ENCODE results near the gene SDC3.
"Not testable (repeated sequence)": the region's sequence is repeated elsewhere in the genome, so short reads cannot be mapped to it uniquely, and the experiment has no call there.

Gene SDC3

GRCh38 chr1:30908696-30909364, at the start of gene SDC3:
SDC3 (minus strand) TSS chr1:30908758; CDS start chr1:30908586, 172 bp downstream.
- no peak for DNase-seq

GRCh38 chr1:30957560-30958222, 49.1 kb upstream of the SDC3 start:
- DNase-seq: no peak

GRCh38 chr1:30955448-30956015, 47.0 kb upstream of the SDC3 start:
- no peak for DNase-seq

- DNase-seq: no peak
Observed at GRCh38 chr1:30953685-30954084, 45.1 kb upstream of the SDC3 start.

GRCh38 chr1:30952098-30952497, 43.5 kb upstream of the SDC3 start:
- DNase-seq: no peak

GRCh38 chr1:30950700-30951099, 42.1 kb upstream of the SDC3 start:
- no peak for DNase-seq

GRCh38 chr1:30950053-30950452, 41.5 kb upstream of the SDC3 start:
- DNase-seq: no peak

- DNase-seq: not testable (repeated sequence)
Observed at GRCh38 chr1:30949487-30949838, 40.9 kb upstream of the SDC3 start.

- not testable (repeated sequence) for DNase-seq
Observed at GRCh38 chr1:30948813-30949486, 40.4 kb upstream of the SDC3 start.

- DNase-seq: no peak
Observed at GRCh38 chr1:30948278-30948677, 39.7 kb upstream of the SDC3 start.

- no peak for DNase-seq
Observed at GRCh38 chr1:30947212-30947611, 38.7 kb upstream of the SDC3 start.

GRCh38 chr1:30942326-30942963, 33.9 kb upstream of the SDC3 start:
- DNase-seq: no peak

GRCh38 chr1:30940541-30940940, 32.0 kb upstream of the SDC3 start:
- no peak for DNase-seq

- DNase-seq: no peak
Observed at GRCh38 chr1:30936541-30937171, 28.1 kb upstream of the SDC3 start.

- not testable (repeated sequence) for DNase-seq
Observed at GRCh38 chr1:30935758-30936157, 27.2 kb upstream of the SDC3 start.

GRCh38 chr1:30934613-30935012, 26.1 kb upstream of the SDC3 start:
- DNase-seq: no peak

GRCh38 chr1:30933874-30934252, 25.3 kb upstream of the SDC3 start:
- DNase-seq: no peak

- no peak for DNase-seq
Observed at GRCh38 chr1:30930631-30931173, 22.1 kb upstream of the SDC3 start.

- no peak for DNase-seq
Observed at GRCh38 chr1:30929944-30930525, 21.5 kb upstream of the SDC3 start.

GRCh38 chr1:30929135-30929889, 20.8 kb upstream of the SDC3 start:
- no peak for DNase-seq

GRCh38 chr1:30928789-30929134, 20.2 kb upstream of the SDC3 start:
- no peak for DNase-seq

GRCh38 chr1:30928171-30928570, 19.6 kb upstream of the SDC3 start:
- DNase-seq: no peak

All from cortex of kidney (tissue), 1 donor.